H9 (cell line): ENCODE results near the gene ZNF341. TPM values are rescaled to one million over a fixed set of nuclear protein-coding genes. Genes with fewer than 3 reads are reported as not detected.

Experiments used
- DNase-seq: peaks from one replicate; pipeline ENCODE4 v3.0.0-alpha.2; 2017
- H2AFZ ChIP-seq: one replicate; pipeline ENCODE4 v1.6.1; 2013; ENCODE audit warnings: mild to moderate bottlenecking, low read length, control low read depth, moderate library complexity
- H2AK5ac ChIP-seq: 2 replicates; pipeline ENCODE4 v1.6.1; 2013; ENCODE audit warnings: low read length, control low read depth, mixed read lengths; ENCODE audit not compliant: insufficient read length
- H2BK120ac ChIP-seq: one replicate; pipeline ENCODE4 v1.6.1; 2013; ENCODE audit warnings: low read depth, mild to moderate bottlenecking, low read length, control low read depth, inconsistent platforms; ENCODE audit not compliant: poor library complexity, severe bottlenecking
- H2BK12ac ChIP-seq: 2 replicates; pipeline ENCODE4 v1.6.1; 2013; ENCODE audit warnings: low read length, control low read depth, mixed read lengths, low read depth; ENCODE audit not compliant: insufficient read length
- H2BK15ac ChIP-seq: 2 replicates; pipeline ENCODE4 v1.6.1; 2013; ENCODE audit warnings: low read depth, low read length, control low read depth
- H2BK20ac ChIP-seq: one replicate; pipeline ENCODE4 v1.6.1; 2013; ENCODE audit warnings: low read depth, mild to moderate bottlenecking, low read length, control low read depth, inconsistent platforms; ENCODE audit not compliant: poor library complexity, severe bottlenecking
- H2BK5ac ChIP-seq: 2 replicates; pipeline ENCODE4 v1.6.1; 2013; ENCODE audit warnings: low read length, control low read depth, mixed read lengths; ENCODE audit not compliant: insufficient read length
- H3K14ac ChIP-seq: 2 replicates; pipeline ENCODE4 v1.6.1; 2013; ENCODE audit warnings: low read length, control low read depth; ENCODE audit not compliant: insufficient read depth
- H3K18ac ChIP-seq: 2 replicates; pipeline ENCODE4 v1.6.1; 2013; ENCODE audit warnings: low read depth, mild to moderate bottlenecking, mixed read lengths, low read length, control low read depth; ENCODE audit not compliant: insufficient read length
- H3K23ac ChIP-seq: 2 replicates; pipeline ENCODE4 v1.6.1; 2013; ENCODE audit warnings: low read length, control low read depth, mixed read lengths, low read depth; ENCODE audit not compliant: insufficient read length
- H3K23me2 ChIP-seq: 2 replicates; pipeline ENCODE4 v1.6.1; 2013; ENCODE audit warnings: low read depth, mild to moderate bottlenecking, mixed read lengths, low read length, control low read depth; ENCODE audit not compliant: insufficient read length, poor library complexity, severe bottlenecking
- H3K27ac ChIP-seq: 2 replicates; pipeline ENCODE4 v1.5.1; 2013; ENCODE audit warnings: low read length, control low read depth, mixed read lengths, low read depth; ENCODE audit not compliant: insufficient read length
- H3K27me3 ChIP-seq: 2 replicates; pipeline ENCODE4 v1.6.1; 2013; ENCODE audit warnings: low read length, control low read depth, inconsistent platforms; ENCODE audit not compliant: insufficient read depth
- H3K4ac ChIP-seq: 2 replicates; pipeline ENCODE4 v1.6.1; 2013; ENCODE audit warnings: low read depth, mild to moderate bottlenecking, control low read depth, inconsistent platforms, low read length, moderate library complexity
- H3K4me1 ChIP-seq: 2 replicates; pipeline ENCODE4 v1.6.1; 2013; ENCODE audit warnings: low read length, control low read depth, inconsistent platforms; ENCODE audit not compliant: insufficient read depth
- H3K4me2 ChIP-seq: 2 replicates; pipeline ENCODE4 v1.6.1; 2013; ENCODE audit warnings: low read length, control low read depth, mixed read lengths; ENCODE audit not compliant: insufficient read length, insufficient read depth
- H3K56ac ChIP-seq: 2 replicates; pipeline ENCODE4 v1.6.1; 2013; ENCODE audit warnings: low read depth, mild to moderate bottlenecking, mixed read lengths, low read length, control low read depth; ENCODE audit not compliant: insufficient read length
- H3K79me1 ChIP-seq: 2 replicates; pipeline ENCODE4 v1.6.1; 2013; ENCODE audit warnings: low read depth, mild to moderate bottlenecking, moderate library complexity, low read length, control low read depth, inconsistent platforms; ENCODE audit not compliant: insufficient read depth, poor library complexity, severe bottlenecking
- H3K79me2 ChIP-seq: 2 replicates; pipeline ENCODE4 v1.6.1; 2013; ENCODE audit warnings: low read length, control low read depth, inconsistent platforms; ENCODE audit not compliant: insufficient read depth
- H3K9ac ChIP-seq: 2 replicates; pipeline ENCODE4 v1.6.1; 2013; ENCODE audit warnings: low read length, control low read depth, mixed read lengths; ENCODE audit not compliant: insufficient read length; ENCODE audit errors: extremely low read depth
- H3K9me3 ChIP-seq: one replicate; pipeline ENCODE4 v1.6.1; 2013; ENCODE audit warnings: low read depth, low read length, inconsistent platforms; ENCODE audit not compliant: control insufficient read depth
- H3T11ph ChIP-seq: one replicate; pipeline ENCODE4 v1.6.1; 2013; ENCODE audit warnings: mild to moderate bottlenecking, low read length, control low read depth, inconsistent platforms
- H4K20me1 ChIP-seq: one replicate; pipeline ENCODE4 v1.6.1; 2013; ENCODE audit not compliant: control insufficient read depth, insufficient read length, insufficient read depth
- H4K5ac ChIP-seq: 2 replicates; pipeline ENCODE4 v1.6.1; 2013; ENCODE audit warnings: low read depth, mild to moderate bottlenecking, mixed read lengths, low read length, control low read depth; ENCODE audit not compliant: insufficient read length
- H4K8ac ChIP-seq: replicated peaks from 2 replicates; pipeline ENCODE4 v1.6.1; 2013; ENCODE audit warnings: low read length, control low read depth, mixed read lengths, low read depth; ENCODE audit not compliant: insufficient read length
- H4K91ac ChIP-seq: 2 replicates; pipeline ENCODE4 v1.6.1; 2013; ENCODE audit warnings: low read depth, mild to moderate bottlenecking, moderate library complexity, mixed read lengths, low read length, control low read depth; ENCODE audit not compliant: insufficient read length
- H3K27ac Mint-ChIP-seq, 3 experiments: 2 replicates in 2 of 3; 3 replicates in 1 of 3; pipeline ENCODE4 v1.8.0; 2020 to 2021; ENCODE audit warnings: mixed read lengths in 3 of 3, mild to moderate bottlenecking in 1 of 3, moderate library complexity in 1 of 3
- H3K27me3 Mint-ChIP-seq: 2 replicates; pipeline ENCODE4 v1.8.0; 2021; ENCODE audit warnings: low read depth, mild to moderate bottlenecking, moderate library complexity, mixed read lengths
- H3K36me3 Mint-ChIP-seq, 3 experiments: 2 replicates in 2 of 3; 3 replicates in 1 of 3; pipeline ENCODE4 v1.8.0; 2020 to 2021; ENCODE audit warnings: low read depth in 3 of 3, mixed read lengths in 3 of 3; ENCODE audit not compliant: insufficient read depth in 1 of 3
- H3K4me1 Mint-ChIP-seq, 2 experiments: 2 replicates each; pipeline ENCODE4 v1.8.0; 2020; ENCODE audit warnings: mixed read lengths in 2 of 2
- H3K4me3 Mint-ChIP-seq, 2 experiments: 2 replicates in 1 of 2; 3 replicates in 1 of 2; pipeline ENCODE4 v1.8.0; 2020 to 2021; ENCODE audit warnings: mild to moderate bottlenecking in 2 of 2, mixed read lengths in 2 of 2, moderate library complexity in 1 of 2
- H3K9me3 Mint-ChIP-seq, 2 experiments: 2 replicates in 1 of 2; 3 replicates in 1 of 2; pipeline ENCODE4 v1.8.0; 2020; ENCODE audit warnings: mild to moderate bottlenecking in 2 of 2, mixed read lengths in 2 of 2, moderate library complexity in 1 of 2
- CTCF ChIP-seq: fragments of 200-600 bp; sonication (generic); conservative IDR thresholded peaks from 3 replicates; pipeline ENCODE4 v1.8.0; 2021; ENCODE audit warnings: antibody characterized with exemption, mild to moderate bottlenecking
- WGBS: extraction: QIAGEN DNeasy Blood & Tissue Kit; methylation state at CpG from one replicate; pipeline ENCODE4 v1.1.7; 2013; ENCODE audit warnings: missing lambda C conversion rate, low lambda C conversion rate, mixed read lengths; ENCODE audit not compliant: insufficient read length; ENCODE audit errors: extremely low coverage; 5-methylcytosine and 5-hydroxymethylcytosine counted together
- total RNA-seq: library from RNA; stranded (reverse); gene quantifications from 2 replicates; pipeline ENCODE4 v1.2.1, GENCODE V29; 2021

The ZNF341 gene
- total RNA-seq, 1 experiment from 2014 or later = 5.2 TPM

- Mint-ChIP-seq H3K27me3 (no peaks in the 10 kb centered on the region), H3K9me3 (no peaks in the 10 kb centered on the region)
- H3K23ac ChIP-seq = no peak overlapping the region
Observed at GRCh38 chr20:33770005-33770404, 38.2 kb downstream of the ZNF341 start.

More at GRCh38 chr20:33770005-33770404, 38.2 kb downstream of the ZNF341 start:
- Histone ChIP-seq H4K20me1 (peaks cover 2% of the 10 kb centered on the region), H3K27me3 (no peaks in the 10 kb centered on the region), H2BK20ac (no peak overlapping the region), H3K27ac (no peak overlapping the region), H2BK5ac (no peak overlapping the region), H3K14ac (no peak overlapping the region), H4K5ac (no peak overlapping the region), H3K23me2 (no peaks in the 10 kb centered on the region), H3T11ph (no peak overlapping the region), H4K8ac (no peak overlapping the region), H3K4me1 (no peaks in the 10 kb centered on the region), H3K18ac (no peak overlapping the region), H2BK12ac (no peak overlapping the region), H3K9me3 (no peaks in the 10 kb centered on the region), H2BK15ac (no peak overlapping the region), H3K4ac (no peak overlapping the region), H3K79me2 (no peaks in the 10 kb centered on the region), H4K91ac (no peak overlapping the region), H3K56ac (no peak overlapping the region), H2BK120ac (no peak overlapping the region), H3K4me2 (no peak overlapping the region), H2AFZ (no peak overlapping the region), H3K79me1 (no peaks in the 10 kb centered on the region), H3K9ac (no peak overlapping the region), H2AK5ac (no peak overlapping the region)
- H3K4me3 Mint-ChIP-seq = no peak overlapping the region
- H3K27ac Mint-ChIP-seq = no peak overlapping the region
- H3K4me1 Mint-ChIP-seq = peaks cover 0 to 7% of the 10 kb centered on the region in 2 experiments; a peak in 1 of 4 replicates
- DNase-seq = no peak
- TF ChIP-seq CTCF = no peak
- no CpG with 5 or more reads among the region's 10 CpGs for WGBS
- peaks cover 3 to 33% (median 4%) of the 10 kb centered on the region in 3 experiments; a peak in 5 of 7 replicates for H3K36me3 Mint-ChIP-seq
